H1 (cell line): ENCODE data around the gene CPXM1. TPM values are rescaled to one million over a fixed set of nuclear protein-coding genes. Genes with fewer than 3 reads are reported as not detected.
A peak's percentile ranks its signal among the peaks of the same experiment; 100 is the strongest.

Source experiments
- CTCF ChIA-PET: fragments of 300-600 bp; sonication (Branson Sonifier 250); formaldehyde crosslinking; loops from one replicate; lab custom pipeline; 2021; ENCODE audit not compliant: partially characterized antibody; lab: Charles Lee
- POLR2A ChIA-PET: fragments of 300-600 bp; sonication (Branson Sonifier 250); formaldehyde crosslinking; loops from one replicate; lab custom pipeline; 2021; ENCODE audit warnings: inconsistent platforms; ENCODE audit not compliant: partially characterized antibody; lab: Charles Lee
- DNase-seq, 2 experiments: peaks; one replicate each; pipeline versions ENCODE4 v3.0.0 to v3.0.0-alpha.2; 2010 to 2022; ENCODE audit warnings: low spot score in 2 of 2, low read depth in 1 of 2, mixed read lengths in 1 of 2
- FAIRE-seq: peaks from 2 replicates; lab custom pipeline; 2011; peaks lifted over from hg19 to GRCh38; lab: Jason Lieb, UNC
- H2AFZ ChIP-seq: 2 replicates; pipeline ENCODE4 v1.8.1; 2012; ENCODE audit warnings: low read length, inconsistent platforms
- H2AK5ac ChIP-seq: 2 replicates; pipeline ENCODE4 v1.6.1; 2013; ENCODE audit warnings: low read depth, low read length
- H2BK120ac ChIP-seq: replicated peaks from 2 replicates; pipeline ENCODE3; 2013; ENCODE audit warnings: low read depth, low read length, inconsistent platforms
- H2BK12ac ChIP-seq: 2 replicates; pipeline ENCODE4 v1.6.1; 2013; ENCODE audit warnings: low read depth, low read length
- H2BK15ac ChIP-seq: 2 replicates; pipeline ENCODE4 v1.6.1; 2013; ENCODE audit warnings: low read length
- H2BK20ac ChIP-seq: 2 replicates; pipeline ENCODE4 v1.6.1; 2013; ENCODE audit warnings: low read length
- H2BK5ac ChIP-seq: 2 replicates; pipeline ENCODE4 v1.6.1; 2013; ENCODE audit warnings: low read depth, low read length
- H3K14ac ChIP-seq: 2 replicates; pipeline ENCODE4 v1.6.1; 2013; ENCODE audit warnings: inconsistent platforms; ENCODE audit not compliant: insufficient read length
- H3K18ac ChIP-seq: 2 replicates; pipeline ENCODE4 v1.6.1; 2013; ENCODE audit warnings: low read length; ENCODE audit errors: extremely low read depth
- H3K23ac ChIP-seq: 2 replicates; pipeline ENCODE4 v1.6.1; 2013; ENCODE audit warnings: inconsistent platforms; ENCODE audit not compliant: insufficient read length
- H3K23me2 ChIP-seq: 2 replicates; pipeline ENCODE4 v1.6.1; 2013; ENCODE audit warnings: low read depth, low read length
- H3K27ac ChIP-seq: 2 replicates; pipeline ENCODE4 v1.6.1; 2011; ENCODE audit warnings: low read depth, low read length, inconsistent platforms
- H3K27me3 ChIP-seq, 4 experiments: replicated peaks in 1 of 4; 1 replicate in 1 of 4; 2 replicates in 3 of 4; pipeline versions ENCODE4 v1.6.1 to v1.8.1; 2011 to 2013; ENCODE audit warnings: low read length in 3 of 4, mild to moderate bottlenecking in 3 of 4, inconsistent platforms in 2 of 4, mixed read lengths in 2 of 4, moderate library complexity in 1 of 4; ENCODE audit not compliant: control insufficient read depth in 3 of 4, insufficient read depth in 3 of 4; ENCODE audit errors: extremely low read depth in 1 of 4
- H3K36me3 ChIP-seq, 4 experiments: 2 replicates each; pipeline versions ENCODE4 v1.6.1 to v1.8.1; 2011 to 2013; ENCODE audit warnings: mild to moderate bottlenecking in 4 of 4, low read length in 3 of 4, moderate library complexity in 2 of 4, control low read depth in 1 of 4, inconsistent platforms in 1 of 4; ENCODE audit not compliant: insufficient read depth in 4 of 4, control insufficient read depth in 2 of 4
- H3K4ac ChIP-seq: replicated peaks from 2 replicates; pipeline ENCODE3; 2013; ENCODE audit warnings: low read length, low read depth, mixed read lengths, inconsistent platforms; ENCODE audit not compliant: insufficient read length
- H3K4me1 ChIP-seq, 4 experiments: replicated peaks in 1 of 4; 1 replicate in 1 of 4; 2 replicates in 3 of 4; pipeline versions ENCODE4 v1.6.1 to v1.8.1; 2011 to 2013; ENCODE audit warnings: low read length in 3 of 4, inconsistent platforms in 2 of 4, mixed read lengths in 1 of 4; ENCODE audit not compliant: insufficient read depth in 4 of 4, control insufficient read depth in 3 of 4
- H3K4me2 ChIP-seq, 2 experiments: 2 replicates each; pipeline versions ENCODE4 v1.6.1 to v1.8.1; 2011 to 2013; ENCODE audit warnings: low read depth in 2 of 2, low read length in 2 of 2, control low read depth in 1 of 2, inconsistent platforms in 1 of 2, mild to moderate bottlenecking in 1 of 2; ENCODE audit not compliant: insufficient read depth in 1 of 2
- H3K4me3 ChIP-seq, 4 experiments: fragments of 200-600, 300-600 bp in 1 of 4; sonication (generic), shearing (Covaris generic), sonication (Bioruptor Twin) in 1 of 4; 2 replicates each; pipeline versions ENCODE4 v1.5.1 to v1.8.1; 2011 to 2016; ENCODE audit warnings: low read length in 4 of 4, low read depth in 3 of 4, control low read depth in 2 of 4, inconsistent platforms in 2 of 4, mild to moderate bottlenecking in 2 of 4, mixed read lengths in 1 of 4, moderate library complexity in 1 of 4; ENCODE audit not compliant: insufficient read depth in 2 of 4; ENCODE audit errors: extremely low read depth in 1 of 4
- H3K56ac ChIP-seq: replicated peaks from 2 replicates; pipeline ENCODE3; 2013; ENCODE audit warnings: low read depth, mild to moderate bottlenecking, mixed read lengths, low read length, inconsistent platforms; ENCODE audit not compliant: insufficient read length
- H3K79me1 ChIP-seq: 2 replicates; pipeline ENCODE4 v1.6.1; 2013; ENCODE audit warnings: low read depth, low read length, control low read depth
- H3K79me2 ChIP-seq, 2 experiments: 2 replicates each; pipeline versions ENCODE4 v1.6.1 to v1.8.1; 2012 to 2013; ENCODE audit warnings: low read length in 2 of 2, mild to moderate bottlenecking in 2 of 2, inconsistent platforms in 1 of 2; ENCODE audit not compliant: insufficient read depth in 2 of 2, control insufficient read depth in 1 of 2
- H3K9ac ChIP-seq, 4 experiments: replicated peaks in 1 of 4; 1 replicate in 1 of 4; 2 replicates in 3 of 4; pipeline versions ENCODE4 v1.6.1 to v1.8.1; 2011 to 2013; ENCODE audit warnings: low read depth in 3 of 4, low read length in 3 of 4, control low read depth in 2 of 4, mild to moderate bottlenecking in 2 of 4, moderate library complexity in 2 of 4, inconsistent platforms in 1 of 4; ENCODE audit errors: extremely low read depth in 1 of 4
- H3K9me3 ChIP-seq, 2 experiments: 2 replicates each; pipeline versions ENCODE4 v1.6.1 to v1.8.1; 2012 to 2013; ENCODE audit warnings: mild to moderate bottlenecking in 2 of 2, moderate library complexity in 2 of 2, control low read depth in 1 of 2, inconsistent platforms in 1 of 2, low read depth in 1 of 2, low read length in 1 of 2, mixed read lengths in 1 of 2; ENCODE audit not compliant: insufficient read depth in 2 of 2
- H4K20me1 ChIP-seq, 2 experiments: replicated peaks in 1 of 2; 2 replicates each; pipeline versions ENCODE3 to v1.8.1; 2011 to 2013; ENCODE audit warnings: inconsistent platforms in 2 of 2, low read length in 2 of 2, mild to moderate bottlenecking in 1 of 2; ENCODE audit not compliant: insufficient read depth in 2 of 2, control insufficient read depth in 1 of 2
- H4K5ac ChIP-seq: 2 replicates; pipeline ENCODE4 v1.6.1; 2013; ENCODE audit warnings: low read length, low read depth, mixed read lengths, inconsistent platforms; ENCODE audit not compliant: insufficient read length
- H4K8ac ChIP-seq: 2 replicates; pipeline ENCODE4 v1.8.0; 2013; ENCODE audit warnings: mild to moderate bottlenecking, moderate library complexity, low read length, inconsistent platforms; ENCODE audit not compliant: insufficient read depth; ENCODE audit errors: extremely low read depth
- H4K91ac ChIP-seq: replicated peaks from 2 replicates; pipeline ENCODE3; 2013; ENCODE audit warnings: low read length, mixed read lengths, inconsistent platforms; ENCODE audit not compliant: insufficient read length
- ATF3 ChIP-seq: IDR thresholded peaks from 2 replicates; pipeline ENCODE4 v1.6.1; 2011; ENCODE audit warnings: low read depth, mild to moderate bottlenecking, low read length; ENCODE audit not compliant: insufficient read depth
- CBX5 ChIP-seq: fragments of 300-800, 300-1000 bp; sonication (generic); IDR thresholded peaks from 2 replicates; pipeline ENCODE4 v1.7.1; 2016; ENCODE audit warnings: antibody characterized with exemption, low read length, low read depth
- GTF2F1 ChIP-seq: IDR thresholded peaks from 2 replicates; pipeline ENCODE4 v1.6.1; 2012; ENCODE audit warnings: low read depth, low read length, improper control_type of control experiment, borderline replicate concordance
- JUND ChIP-seq: IDR thresholded peaks from 2 replicates; pipeline ENCODE4 v1.6.1; 2011; ENCODE audit warnings: mild to moderate bottlenecking, improper control_type of control experiment, low read length
- NRF1 ChIP-seq: IDR thresholded peaks from 2 replicates; pipeline ENCODE4 v1.6.1; 2011; ENCODE audit warnings: mild to moderate bottlenecking, low read depth, low read length, improper control_type of control experiment
- SAP30 ChIP-seq: fragments of 300-600 bp; sonication (generic); IDR thresholded peaks from 2 replicates; pipeline ENCODE4 v1.7.1; 2012; ENCODE audit warnings: low read length, moderate library complexity, mild to moderate bottlenecking, inconsistent platforms; ENCODE audit not compliant: insufficient read depth, insufficient replicate concordance
- SP1 ChIP-seq: IDR thresholded peaks from 2 replicates; pipeline ENCODE4 v1.6.1; 2011; ENCODE audit warnings: low read depth, low read length
- SP2 ChIP-seq: IDR thresholded peaks from 2 replicates; pipeline ENCODE4 v1.6.1; 2012; ENCODE audit warnings: mild to moderate bottlenecking, low read length, inconsistent platforms
- SP4 ChIP-seq: IDR thresholded peaks from 2 replicates; pipeline ENCODE4 v1.6.1; 2012; ENCODE audit warnings: low read length, inconsistent platforms
- SRF ChIP-seq: IDR thresholded peaks from 2 replicates; pipeline ENCODE4 v1.6.1; 2011; ENCODE audit warnings: mild to moderate bottlenecking, low read depth, low read length, moderate library complexity
- SUZ12 ChIP-seq: fragments of 200-600 bp; sonication (generic); IDR thresholded peaks from 2 replicates; pipeline ENCODE4 v1.6.1; 2012; ENCODE audit warnings: mild to moderate bottlenecking, inconsistent platforms, low read length, moderate library complexity, mixed read lengths
- TCF12 ChIP-seq: IDR thresholded peaks from 2 replicates; pipeline ENCODE4 v1.6.1; 2011; ENCODE audit warnings: low read depth, mild to moderate bottlenecking, low read length
- WGBS, 2 experiments: shearing (Covaris generic) in 1 of 2; methylation state at CpG; one replicate each; pipeline versions ENCODE4 v1.1.6 to v1.1.7; 2013 to 2015; ENCODE audit warnings: low lambda C conversion rate in 2 of 2, mixed read lengths in 2 of 2, inconsistent platforms in 1 of 2, low coverage in 1 of 2, missing lambda C conversion rate in 1 of 2; ENCODE audit not compliant: insufficient replicate concordance in 2 of 2, insufficient coverage in 1 of 2, insufficient read length in 1 of 2; ENCODE audit errors: extremely low coverage in 1 of 2, missing lambda C conversion rate in 1 of 2; 5-methylcytosine and 5-hydroxymethylcytosine counted together
- polyA plus RNA-seq, 7 experiments: library from polyadenylated mRNA; depleted of rRNA in 3 of 7; stranded (reverse) in 5 of 7; unstranded in 2 of 7; fragments of >200 nt in 5 of 7; fragments of 200-250 nt in 2 of 7; gene quantifications; 1 replicate in 5 of 7; 2 replicates in 1 of 7; 4 replicates in 1 of 7; pipeline versions ENCODE4 v1.2.1 to v1.2.3, GENCODE V29; 2011 to 2013; ENCODE audit warnings: missing spikeins in 2 of 7, mixed read lengths in 2 of 7
- total RNA-seq: library from RNA; stranded (reverse); fragmentation: NEBNext Ultra II Directional; extraction: Animal tissue kit (Norgen Biotek cat#: 25700); gene quantifications from 2 replicates; pipeline ENCODE4 v1.2.1, GENCODE V29; 2021

CPXM1 gene
- total and polyA plus RNA-seq, 2 of the 8 experiments (the other 6 are each of a cell fraction or from before 2014, with no cell fraction given), result 31.3 to 81.9 TPM

DNA sequence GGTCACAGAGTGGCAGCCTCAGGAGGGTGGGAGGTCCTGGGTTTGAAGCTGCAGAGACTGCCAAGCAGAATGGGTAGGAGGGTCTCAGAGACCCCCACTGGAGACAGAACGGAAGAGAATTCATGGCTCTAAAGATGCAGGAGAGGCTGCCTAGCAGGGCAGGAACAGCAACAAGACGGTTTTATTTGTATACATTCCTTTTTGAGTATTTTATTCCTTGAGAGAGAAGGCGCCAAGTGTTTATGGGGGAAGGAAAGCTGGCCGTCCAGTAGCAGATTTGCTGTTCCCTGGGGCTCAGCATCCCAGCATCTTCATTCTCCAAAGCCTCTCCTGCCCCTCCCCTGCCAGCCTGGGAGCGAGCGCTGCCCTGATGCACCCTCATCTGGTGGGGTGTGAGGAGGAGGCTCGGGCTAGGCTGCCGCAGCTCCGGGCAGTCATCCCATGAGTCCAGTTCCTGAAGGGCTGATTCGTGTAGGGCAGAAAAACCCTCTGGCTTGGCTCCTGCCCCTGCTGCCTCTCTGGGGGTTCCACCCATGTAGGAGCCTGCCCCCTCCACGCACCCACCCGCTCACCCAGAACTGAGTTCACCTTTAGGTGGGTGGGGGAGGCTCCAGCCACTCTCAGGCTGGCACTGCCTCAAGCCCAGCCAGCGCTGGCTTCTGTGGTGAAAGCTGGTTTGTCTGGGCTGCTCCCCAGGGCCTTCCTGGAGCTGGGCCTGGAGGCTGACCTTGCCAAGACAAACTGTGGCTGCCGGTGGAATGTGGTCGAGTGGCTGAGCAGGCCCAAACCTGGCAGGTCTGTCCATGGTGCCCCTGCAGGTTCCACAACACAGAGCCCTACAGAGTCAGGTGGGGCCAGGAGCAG, 32.4 kb downstream of the CPXM1 start:
- H3K14ac ChIP-seq, result no peak overlapping the region
- H4K8ac ChIP-seq, result peak overlapping the region; percentile 35; the same call in 1 of the 2 replicates
- FAIRE-seq (no peak), DNase-seq (no peak)
- no peak overlapping the region for H3K23ac ChIP-seq
- no peaks in the 10 kb centered on the region for H3K79me2 ChIP-seq
- no peak overlapping the region for H3K9ac ChIP-seq
- POLR2A ChIA-PET, result interaction anchor here (1.1 to 1.5 kb wide), 3 partner anchors 25 to 113 kb away, joined by 3 read pairs; partner anchors contain the start of gene CPXM1
- H2BK20ac ChIP-seq, result no peak overlapping the region
- no peak overlapping the region for H2BK120ac ChIP-seq
- H4K5ac ChIP-seq, result no peak overlapping the region
- H3K4me1 ChIP-seq, result peaks cover 0 to 3% (median under 1%) of the 10 kb centered on the region in 4 experiments; a peak in 2 of 7 replicates
- H2AK5ac ChIP-seq, result no peak overlapping the region
- H2BK12ac ChIP-seq, result no peak overlapping the region
- no peaks in the 10 kb centered on the region; the same call in 1 of the 2 replicates for H3K23me2 ChIP-seq
- no peak overlapping the region for H3K4me3 ChIP-seq
- no peaks in the 10 kb centered on the region for H3K9me3 ChIP-seq
- no peak overlapping the region for H3K27ac ChIP-seq
- no peak overlapping the region for H2BK15ac ChIP-seq
- H3K18ac ChIP-seq, result no peak overlapping the region; the same call in 1 of the 2 replicates
- WGBS, 2 experiments, result 80% methylated on average over 14 of the region's 15 CpGs; no CpG with 5 or more reads in 1 of the 2 experiments
- no peak overlapping the region for H4K91ac ChIP-seq
- H2BK5ac ChIP-seq, result no peak overlapping the region
- H3K79me1 ChIP-seq, result no peaks in the 10 kb centered on the region
- H4K20me1 ChIP-seq, result no peaks in the 10 kb centered on the region
- no peaks in the 10 kb centered on the region for H3K36me3 ChIP-seq
- CTCF ChIA-PET, result interaction anchor here (0.7 to 6.5 kb wide), 8 partner anchors 9 to 286 kb away, joined by 3 to 43 read pairs (median 5); no protein-coding TSS in a partner anchor
- H3K27me3 ChIP-seq, result no peaks in the 10 kb centered on the region; a peak in 1 of 7 replicates
- H3K4me2 ChIP-seq, result no peak overlapping the region
- H3K56ac ChIP-seq, result no peak overlapping the region
- H3K4ac ChIP-seq, result no peak overlapping the region
- H2AFZ ChIP-seq, result no peak overlapping the region
- no peak for TF ChIP-seq SP1
- TF ChIP-seq SRF, result no peak
- no peak for TF ChIP-seq SP2
- TF ChIP-seq GTF2F1, result no peak
- TF ChIP-seq NRF1, result no peak
- no peak for TF ChIP-seq ATF3
- no peak for TF ChIP-seq JUND
- no peak for TF ChIP-seq TCF12
- TF ChIP-seq SAP30, result no peak
- TF ChIP-seq SP4, result no peak
- no peak; the same call in 1 of the 2 replicates for TF ChIP-seq SUZ12
- no peak for TF ChIP-seq CBX5
